Neuronal stem cell (in vitro differentiated cells): Measurements from ENCODE around the gene ATP2A1.
"Not testable (repeated sequence)": the region's sequence is repeated elsewhere in the genome, so short reads cannot be mapped to it uniquely, and the experiment has no call there.

ENCODE experiments used
- DNase-seq: peaks from one replicate; pipeline ENCODE4 v3.0.0-alpha.2; 2013; ENCODE audit warnings: low spot score
- H2AFZ ChIP-seq: one replicate; pipeline ENCODE4 v1.6.1; 2013; ENCODE audit warnings: mild to moderate bottlenecking, low read length, inconsistent platforms
- H2AK5ac ChIP-seq: 2 replicates; pipeline ENCODE4 v1.6.1; 2013; ENCODE audit warnings: low read depth, mild to moderate bottlenecking, inconsistent platforms, low read length, moderate library complexity, mixed read lengths
- H2BK120ac ChIP-seq: 2 replicates; pipeline ENCODE4 v1.6.1; 2013; ENCODE audit warnings: low read depth, mild to moderate bottlenecking, inconsistent platforms, low read length, moderate library complexity, mixed read lengths
- H2BK12ac ChIP-seq: one replicate; pipeline ENCODE4 v1.6.1; 2013; ENCODE audit warnings: low read length, inconsistent platforms
- H2BK15ac ChIP-seq: 2 replicates; pipeline ENCODE4 v1.6.1; 2013; ENCODE audit warnings: mild to moderate bottlenecking, low read length, inconsistent platforms, mixed read lengths
- H2BK5ac ChIP-seq: one replicate; pipeline ENCODE4 v1.6.1; 2013; ENCODE audit warnings: inconsistent platforms, mild to moderate bottlenecking, low read length, moderate library complexity
- H3K14ac ChIP-seq: one replicate; pipeline ENCODE4 v1.6.1; 2013; ENCODE audit warnings: low read length, inconsistent platforms
- H3K18ac ChIP-seq: 2 replicates; pipeline ENCODE4 v1.6.1; 2013; ENCODE audit warnings: low read length, inconsistent platforms
- H3K23ac ChIP-seq: 2 replicates; pipeline ENCODE4 v1.6.1; 2013; ENCODE audit warnings: low read depth, mild to moderate bottlenecking, mixed read lengths, low read length, inconsistent platforms; ENCODE audit not compliant: poor library complexity
- H3K27ac ChIP-seq: replicated peaks from 3 replicates; pipeline ENCODE4 v1.5.1; 2013; ENCODE audit warnings: low read length, inconsistent platforms
- H3K27me3 ChIP-seq, 3 experiments: 2 replicates each; pipeline ENCODE4 v1.6.1; 2013; ENCODE audit warnings: low read length in 3 of 3, mild to moderate bottlenecking in 2 of 3, inconsistent platforms in 1 of 3, low read depth in 1 of 3, mixed read lengths in 1 of 3, moderate library complexity in 1 of 3; ENCODE audit not compliant: control insufficient read depth in 3 of 3, insufficient read depth in 3 of 3
- H3K36me3 ChIP-seq, 2 donors: replicated peaks in 1 of 2; 2 replicates each; pipeline ENCODE4 v1.6.1; 2013; ENCODE audit warnings: low read length in 2 of 2; ENCODE audit not compliant: control insufficient read depth in 2 of 2, insufficient read depth in 2 of 2
- H3K4ac ChIP-seq: 2 replicates; pipeline ENCODE4 v1.6.1; 2013; ENCODE audit warnings: inconsistent platforms, mild to moderate bottlenecking, low read length, moderate library complexity
- H3K4me1 ChIP-seq, 2 donors: 1 replicate in 1 of 2; 2 replicates in 1 of 2; pipeline ENCODE4 v1.6.1; 2013; ENCODE audit warnings: low read length in 2 of 2, low read depth in 1 of 2; ENCODE audit not compliant: control insufficient read depth in 2 of 2, insufficient read depth in 1 of 2
- H3K4me2 ChIP-seq: one replicate; pipeline ENCODE4 v1.6.1; 2013; ENCODE audit warnings: mild to moderate bottlenecking, low read length, inconsistent platforms; ENCODE audit not compliant: insufficient read depth, poor library complexity, severe bottlenecking
- H3K4me3 ChIP-seq, 2 donors: 2 replicates each; pipeline ENCODE4 v1.5.1; 2013; ENCODE audit warnings: low read length in 2 of 2, mild to moderate bottlenecking in 2 of 2, inconsistent platforms in 1 of 2, moderate library complexity in 1 of 2
- H3K79me1 ChIP-seq: one replicate; pipeline ENCODE4 v1.6.1; 2013; ENCODE audit warnings: low read depth, mild to moderate bottlenecking, inconsistent platforms, low read length, moderate library complexity
- H3K9ac ChIP-seq: one replicate; pipeline ENCODE4 v1.6.1; 2013; ENCODE audit warnings: mild to moderate bottlenecking, low read depth, low read length, inconsistent platforms; ENCODE audit not compliant: poor library complexity
- H3K9me3 ChIP-seq, 2 donors: replicated peaks in 1 of 2; 2 replicates each; pipeline versions ENCODE3 to v1.6.1; 2013; ENCODE audit warnings: low read length in 2 of 2, mild to moderate bottlenecking in 2 of 2, inconsistent platforms in 1 of 2, low read depth in 1 of 2, mixed read lengths in 1 of 2, moderate library complexity in 1 of 2; ENCODE audit not compliant: control insufficient read depth in 2 of 2, insufficient read depth in 1 of 2
- H4K8ac ChIP-seq: one replicate; pipeline ENCODE4 v1.6.1; 2013; ENCODE audit warnings: low read depth, mild to moderate bottlenecking, inconsistent platforms, low read length, moderate library complexity
- H4K91ac ChIP-seq: one replicate; pipeline ENCODE4 v1.6.1; 2013; ENCODE audit warnings: low read length, low read depth, mild to moderate bottlenecking, inconsistent platforms; ENCODE audit not compliant: poor library complexity
- WGBS, 2 donors: extraction: QIAGEN DNeasy Blood & Tissue Kit; methylation state at CpG; one replicate each; pipeline ENCODE4 v1.1.7; 2013; ENCODE audit warnings: missing lambda C conversion rate in 2 of 2, mixed read lengths in 1 of 2; ENCODE audit not compliant: insufficient read length in 2 of 2, insufficient replicate concordance in 1 of 2; ENCODE audit errors: extremely low coverage in 2 of 2; 5-methylcytosine and 5-hydroxymethylcytosine counted together

ATP2A1 gene

GRCh38 chr16:28886945-28887344, 8.7 kb downstream of the ATP2A1 start:
- no peak overlapping the region for H2BK15ac ChIP-seq
- no peak overlapping the region for H2BK5ac ChIP-seq

GRCh38 chr16:28890355-28890754, 12.1 kb downstream of the ATP2A1 start:
- H3K79me1 ChIP-seq, H2AFZ ChIP-seq: not testable (repeated sequence)

More at GRCh38 chr16:28886945-28887344, 8.7 kb downstream of the ATP2A1 start:
- Histone ChIP-seq H3K4ac (no peak overlapping the region), H3K14ac (no peak overlapping the region), H3K4me3 (no peak overlapping the region), H3K4me2 (no peak overlapping the region), H3K27me3 (no peaks in the 10 kb centered on the region), H2AFZ (no peak overlapping the region), H2BK12ac (no peak overlapping the region), H3K79me1 (no peaks in the 10 kb centered on the region), H3K27ac (no peak overlapping the region), H3K9me3 (no peaks in the 10 kb centered on the region), H3K9ac (no peak overlapping the region), H2AK5ac (peak overlapping the region; percentile 8), H3K36me3 (peaks cover 0 to 12% of the 10 kb centered on the region in 2 donors), H3K18ac (no peak overlapping the region), H3K4me1 (peaks cover 0 to 18% of the 10 kb centered on the region in 2 donors), H4K8ac (no peak overlapping the region), H2BK120ac (no peak overlapping the region), H3K23ac (no peak overlapping the region), H4K91ac (no peak overlapping the region)
- DNase-seq, result no peak
- WGBS, 2 donors, result no CpG with 5 or more reads among the region's 10 CpGs

GRCh38 chr16:28891964-28892890, 13.9 kb downstream of the ATP2A1 start:
- no peak overlapping the region for H2BK15ac ChIP-seq
- no peak for DNase-seq
- no peak overlapping the region for H3K9ac ChIP-seq
- H2BK5ac ChIP-seq, result no peak overlapping the region
- no peaks in the 10 kb centered on the region for H3K4me1 ChIP-seq
- H3K36me3 ChIP-seq, result peaks cover 0 to 7% of the 10 kb centered on the region in 2 donors
- H3K23ac ChIP-seq, result no peak overlapping the region
- no peak overlapping the region for H3K4me2 ChIP-seq
- no peaks in the 10 kb centered on the region for H3K79me1 ChIP-seq
- no peaks in the 10 kb centered on the region for H3K9me3 ChIP-seq
- H3K4ac ChIP-seq, result no peak overlapping the region
- no peak overlapping the region for H2BK12ac ChIP-seq
- H3K27ac ChIP-seq, result no peak overlapping the region
- H3K4me3 ChIP-seq, result no peak overlapping the region
- no peak overlapping the region for H3K14ac ChIP-seq
- H4K91ac ChIP-seq, result no peak overlapping the region
- no peaks in the 10 kb centered on the region for H3K27me3 ChIP-seq
- WGBS, 2 donors, result no CpG with 5 or more reads among the region's 14 CpGs
- H2AFZ ChIP-seq, result no peak overlapping the region
- no peak overlapping the region for H2AK5ac ChIP-seq
- no peak overlapping the region for H3K18ac ChIP-seq
- H4K8ac ChIP-seq, result no peak overlapping the region
- no peak overlapping the region for H2BK120ac ChIP-seq

More at GRCh38 chr16:28890355-28890754, 12.1 kb downstream of the ATP2A1 start:
- H3K4me1 ChIP-seq, H3K27ac ChIP-seq, H3K18ac ChIP-seq, H2BK15ac ChIP-seq, H3K27me3 ChIP-seq, DNase-seq, H2BK12ac ChIP-seq, H3K4me3 ChIP-seq, H3K9me3 ChIP-seq, H4K8ac ChIP-seq, H2BK120ac ChIP-seq, H3K4ac ChIP-seq, H2BK5ac ChIP-seq, H4K91ac ChIP-seq, H3K4me2 ChIP-seq, H3K14ac ChIP-seq, H3K9ac ChIP-seq, H2AK5ac ChIP-seq, H3K23ac ChIP-seq: not testable (repeated sequence)
- H3K36me3 ChIP-seq, result peaks cover 0 to 12% of the 10 kb centered on the region in 2 donors
- no CpG with 5 or more reads among the region's 5 CpGs for WGBS, 2 donors

- Histone ChIP-seq H3K27ac (no peak overlapping the region), H2AFZ (no peak overlapping the region), H3K9me3 (no peaks in the 10 kb centered on the region), H3K9ac (no peak overlapping the region), H3K79me1 (no peaks in the 10 kb centered on the region), H3K36me3 (peaks cover 4 to 10% of the 10 kb centered on the region in 2 donors), H3K4ac (no peak overlapping the region), H3K4me3 (no peak overlapping the region), H2BK15ac (no peak overlapping the region), H2BK12ac (no peak overlapping the region), H3K4me2 (no peak overlapping the region), H2BK5ac (no peak overlapping the region), H4K91ac (no peak overlapping the region), H4K8ac (no peak overlapping the region), H3K23ac (no peak overlapping the region), H3K27me3 (no peaks in the 10 kb centered on the region), H2BK120ac (no peak overlapping the region), H3K18ac (no peak overlapping the region), H3K4me1 (no peaks in the 10 kb centered on the region), H3K14ac (no peak overlapping the region), H2AK5ac (no peak overlapping the region)
- no CpG with 5 or more reads among the region's 4 CpGs for WGBS, 2 donors
- DNase-seq, result no peak
Measured at GRCh38 chr16:28893291-28893690, 15.0 kb downstream of the ATP2A1 start.
